NOMO-1 treated with DMSO at 0.1 percent for 48 hours (cell line): ENCODE results near the gene PIKFYVE.

Experiments used
- DNase-seq: peaks from one replicate; lab custom pipeline; 2025; ENCODE audit not compliant: unreplicated experiment; lab: John Stamatoyannopoulos, UW

PIKFYVE gene

DNA sequence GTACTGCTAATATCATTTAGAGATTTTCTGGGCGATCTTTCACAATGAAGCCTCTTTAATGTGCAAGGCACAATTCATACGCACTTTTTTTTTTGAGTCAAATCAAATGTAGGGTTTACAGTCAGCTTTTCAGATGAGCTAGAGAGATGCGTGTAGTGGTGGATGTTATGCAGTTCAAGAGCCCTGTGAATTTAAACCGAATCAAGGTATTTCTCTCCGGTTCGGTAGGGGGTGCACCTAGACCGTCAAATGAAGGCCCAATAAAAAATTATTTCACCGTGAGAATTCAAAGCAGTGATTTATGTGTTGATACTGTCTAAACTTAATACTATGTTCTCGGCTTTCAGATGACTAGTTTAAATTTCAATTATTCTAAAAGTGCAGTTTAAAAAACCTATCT is 141.6 kb downstream of the PIKFYVE start:
- DNase-seq, result no peak
